PC-9 (cell line): ENCODE measurements around the gene HOXB5. TPM values are rescaled to one million over a fixed set of nuclear protein-coding genes. Genes with fewer than 3 reads are reported as not detected.

Source experiments
- BruUV-seq: library from RNA; stranded (reverse); fragments of 400-500 nt; replicated peaks from 2 replicates; lab custom pipeline; 2021; lab: Mats Ljungman, UMichigan
- CTCF ChIA-PET: fragments of 300-600 bp; sonication (Branson Sonifier 250); formaldehyde crosslinking; loops from one replicate; lab custom pipeline; 2022; ENCODE audit warnings: antibody characterized with exemption; lab: Charles Lee
- POLR2A ChIA-PET: fragments of 300-600 bp; sonication (Branson Sonifier 250); formaldehyde crosslinking; loops from one replicate; lab custom pipeline; 2022; ENCODE audit warnings: antibody characterized with exemption; ENCODE audit not compliant: unreplicated experiment; lab: Charles Lee
- DNase-seq, 2 experiments: peaks; one replicate each; pipeline versions ENCODE4 v3.0.0 to v3.0.0-alpha.2; 2015 to 2022; ENCODE audit warnings: mixed read lengths in 1 of 2
- H2AFZ ChIP-seq: fragments of 200-600 bp; sonication (generic); 2 replicates; pipeline ENCODE4 v1.8.1; 2017; ENCODE audit warnings: antibody characterized with exemption
- H3F3A ChIP-seq: fragments of 200-600 bp; sonication (generic); 2 replicates; pipeline ENCODE4 v1.8.1; 2017; ENCODE audit warnings: antibody characterized with exemption, mild to moderate bottlenecking, low read depth; ENCODE audit not compliant: insufficient read depth
- H3K27ac ChIP-seq: fragments of 200-600 bp; sonication (generic); 2 replicates; pipeline ENCODE4 v1.6.1; 2016; ENCODE audit warnings: mixed run types
- H3K27me3 ChIP-seq: fragments of 200-600 bp; sonication (generic); 2 replicates; pipeline ENCODE4 v1.6.1; 2016; ENCODE audit warnings: low read depth, mixed run types; ENCODE audit not compliant: insufficient read depth
- H3K36me3 ChIP-seq: fragments of 200-600 bp; sonication (generic); 2 replicates; pipeline ENCODE4 v1.6.1; 2016; ENCODE audit warnings: low read depth, mixed run types
- H3K4me1 ChIP-seq: fragments of 200-600 bp; sonication (generic); replicated peaks from 2 replicates; pipeline ENCODE4 v1.6.1; 2016; ENCODE audit warnings: mixed run types; ENCODE audit not compliant: insufficient read depth
- H3K4me2 ChIP-seq: fragments of 200-600 bp; sonication (generic); 2 replicates; pipeline ENCODE4 v1.6.1; 2017; ENCODE audit warnings: mixed run types
- H3K4me3 ChIP-seq: fragments of 200-600 bp; sonication (generic); 2 replicates; pipeline ENCODE4 v1.6.1; 2016; ENCODE audit warnings: mixed run types
- H3K79me2 ChIP-seq: fragments of 200-600 bp; sonication (generic); 2 replicates; pipeline ENCODE4 v1.6.1; 2017; ENCODE audit warnings: low read depth, mixed run types
- H3K9me2 ChIP-seq: fragments of 200-600 bp; sonication (generic); 2 replicates; pipeline ENCODE4 v1.8.1; 2017; ENCODE audit warnings: mild to moderate bottlenecking; ENCODE audit not compliant: insufficient read depth
- H3K9me3 ChIP-seq: fragments of 200-600 bp; sonication (generic); 2 replicates; pipeline ENCODE4 v1.8.1; 2016; ENCODE audit warnings: low read depth; ENCODE audit not compliant: insufficient read depth
- H4K20me1 ChIP-seq: fragments of 200-600 bp; sonication (generic); 2 replicates; pipeline ENCODE4 v1.8.1; 2017; ENCODE audit not compliant: insufficient read depth
- EZH2 ChIP-seq: fragments of 200-600 bp; sonication (generic); IDR thresholded peaks from 2 replicates; pipeline ENCODE4 v1.8.0; 2017; ENCODE audit warnings: antibody characterized with exemption, low read depth
- intact Hi-C: fragments of 100-400 bp; cut with micrococcal nuclease; formaldehyde crosslinking; loops from one replicate; pipeline ENCODE4 v1.10.0; 2022; ENCODE audit not compliant: unreplicated experiment
- microRNA-seq: library from miRNA; unstranded; fragments of <30 nt; microRNA quantifications from one replicate; pipeline ENCODE4 v1.2.0, GENCODE V29; 2021; ENCODE audit warnings: borderline number of aligned reads, borderline replicate concordance
- total RNA-seq: library from RNA; stranded (reverse); gene quantifications from 2 replicates; pipeline ENCODE4 v1.2.3, GENCODE V29; 2021
- TF ChIP-seq, protein P1 (sequence below): fragments of 200-600 bp; sonication (generic); conservative IDR thresholded peaks from 2 replicates; pipeline ENCODE4 v1.6.1; 2017; ENCODE audit warnings: mixed run types, antibody characterized with exemption, mild to moderate bottlenecking, moderate library complexity

The HOXB5 gene
- total RNA-seq, 1 experiment from 2014 or later = 12.9 TPM

GRCh38 chr17:48542114-48542656 is 51.4 kb downstream of the HOXB5 start:
- Histone ChIP-seq H3K4me1 (0 out of 2 replicates have a peak, but pooled peaks cover 4% of the 10 kb centered on the region), H3K27ac (no peak overlapping the region), H3K36me3 (no peaks in the 10 kb centered on the region), H4K20me1 (no peaks in the 10 kb centered on the region), H3K4me2 (no peak overlapping the region), H2AFZ (no peak overlapping the region), H3K9me3 (no peaks in the 10 kb centered on the region), H3K27me3 (no peaks in the 10 kb centered on the region), H3K9me2 (no peaks in the 10 kb centered on the region), H3F3A (peaks cover 10% of the 10 kb centered on the region; the same call in 1 of the 2 replicates), H3K4me3 (no peak overlapping the region), H3K79me2 (no peaks in the 10 kb centered on the region)
- ChIA-PET CTCF (no interaction called here), POLR2A (no interaction called here)
- intact Hi-C loops = no loop called here
- no TSS peak for BruUV-seq
- DNase-seq = no peak
- no peak for TF ChIP-seq EZH2
- TF ChIP-seq, protein P1, sequence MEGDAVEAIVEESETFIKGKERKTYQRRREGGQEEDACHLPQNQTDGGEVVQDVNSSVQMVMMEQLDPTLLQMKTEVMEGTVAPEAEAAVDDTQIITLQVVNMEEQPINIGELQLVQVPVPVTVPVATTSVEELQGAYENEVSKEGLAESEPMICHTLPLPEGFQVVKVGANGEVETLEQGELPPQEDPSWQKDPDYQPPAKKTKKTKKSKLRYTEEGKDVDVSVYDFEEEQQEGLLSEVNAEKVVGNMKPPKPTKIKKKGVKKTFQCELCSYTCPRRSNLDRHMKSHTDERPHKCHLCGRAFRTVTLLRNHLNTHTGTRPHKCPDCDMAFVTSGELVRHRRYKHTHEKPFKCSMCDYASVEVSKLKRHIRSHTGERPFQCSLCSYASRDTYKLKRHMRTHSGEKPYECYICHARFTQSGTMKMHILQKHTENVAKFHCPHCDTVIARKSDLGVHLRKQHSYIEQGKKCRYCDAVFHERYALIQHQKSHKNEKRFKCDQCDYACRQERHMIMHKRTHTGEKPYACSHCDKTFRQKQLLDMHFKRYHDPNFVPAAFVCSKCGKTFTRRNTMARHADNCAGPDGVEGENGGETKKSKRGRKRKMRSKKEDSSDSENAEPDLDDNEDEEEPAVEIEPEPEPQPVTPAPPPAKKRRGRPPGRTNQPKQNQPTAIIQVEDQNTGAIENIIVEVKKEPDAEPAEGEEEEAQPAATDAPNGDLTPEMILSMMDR = no peak

- H3K36me3 ChIP-seq = no peaks in the 10 kb centered on the region
- no peak overlapping the region for H3K27ac ChIP-seq
- no peak for TF ChIP-seq EZH2
- TF ChIP-seq, protein P1 = no peak
- POLR2A ChIA-PET = no interaction called here
- no peak overlapping the region for H2AFZ ChIP-seq
- no peaks in the 10 kb centered on the region for H3K27me3 ChIP-seq
- H3K79me2 ChIP-seq = no peaks in the 10 kb centered on the region
- DNase-seq = no peak
- no peaks in the 10 kb centered on the region for H4K20me1 ChIP-seq
- BruUV-seq = no TSS peak
- no peak overlapping the region for H3K4me2 ChIP-seq
- no peaks in the 10 kb centered on the region for H3K9me3 ChIP-seq
- H3F3A ChIP-seq = peaks cover 5% of the 10 kb centered on the region; the same call in 1 of the 2 replicates
- H3K9me2 ChIP-seq = no peaks in the 10 kb centered on the region
- H3K4me1 ChIP-seq = 0 out of 2 replicates have a peak, but pooled peaks cover 10% of the 10 kb centered on the region
- CTCF ChIA-PET = no interaction called here
- H3K4me3 ChIP-seq = no peak overlapping the region
- intact Hi-C loops = no loop called here
Observed at GRCh38 chr17:48541577-48542113, 51.9 kb downstream of the HOXB5 start.

Small RNAs within 50 kb of the gene (microRNA-seq; reads per million reads assigned to microRNA genes)
- gene MIR196A1 = not detected

Other genes starting within 250 kb of the HOXB5 start
- 0.31 and 0.85 TPM in 2 replicates for gene SKAP1, start 163.6 kb downstream of the HOXB5 start, total RNA-seq
- gene HOXB1, start 62.8 kb downstream of the HOXB5 start, total RNA-seq = not detected in 2 replicates
- 0.31 and 0.90 TPM in 2 replicates for gene HOXB2, start 48.7 kb downstream of the HOXB5 start, total RNA-seq
- 2.0 and 2.1 TPM in 2 replicates for gene HOXB4, start 15.4 kb downstream of the HOXB5 start, total RNA-seq
- 17.2 and 19.1 TPM in 2 replicates for gene HOXB3, start 3.5 kb downstream of the HOXB5 start, total RNA-seq
- 27.9 and 30.7 TPM in 2 replicates for gene HOXB6, start 11.2 kb upstream of the HOXB5 start, total RNA-seq
- 28.2 and 34.0 TPM in 2 replicates for gene HOXB7, start 17.2 kb upstream of the HOXB5 start, total RNA-seq
- gene HOXB8, start 21.5 kb upstream of the HOXB5 start, total RNA-seq = 0.70 and 1.3 TPM in 2 replicates
- gene HOXB9, start 32.6 kb upstream of the HOXB5 start, total RNA-seq = 0.30 and 0.70 TPM in 2 replicates
- gene PRAC1, start 128.7 kb upstream of the HOXB5 start, total RNA-seq = not detected in 2 replicates
- gene PRAC2, start 129.4 kb upstream of the HOXB5 start, total RNA-seq = not detected in 2 replicates
- gene HOXB13, start 135.0 kb upstream of the HOXB5 start, total RNA-seq = 0.15 TPM in 1 of 2 replicates, not detected in the other
- gene TTLL6, start 223.4 kb upstream of the HOXB5 start, total RNA-seq = not detected in 2 replicates
- 82.9 and 95.9 TPM in 2 replicates for gene CALCOCO2, start 237.3 kb upstream of the HOXB5 start, total RNA-seq